K562 (cell line): Measurements from ENCODE around the gene IL10RB. TPM values are rescaled to one million over a fixed set of nuclear protein-coding genes. Genes with fewer than 3 reads are reported as not detected.

Experiments used
- EP400 ChIP-seq: fragments of 450-650 bp; IDR thresholded peaks from 2 replicates; pipeline ENCODE4 v1.6.1; 2017; ENCODE audit warnings: antibody characterized with exemption, mild to moderate bottlenecking, moderate library complexity
- FOXJ2 ChIP-seq: fragments of 200-800 bp; sonication (Bioruptor generic); IDR thresholded peaks from 2 replicates; pipeline ENCODE4 v1.6.1; 2016; ENCODE audit warnings: missing genetic modification characterization, missing compliant biosample characterization
- FOXP1 ChIP-seq: sonication (generic); formaldehyde crosslinking; IDR thresholded peaks from 2 replicates; pipeline ENCODE4 v1.8.0; 2022; ENCODE audit warnings: mild to moderate bottlenecking, missing genetic modification reagents
- HDAC6 ChIP-seq: IDR thresholded peaks from 2 replicates; pipeline ENCODE4 v1.6.1; 2012; ENCODE audit warnings: low read depth, mild to moderate bottlenecking, control low read depth, inconsistent platforms, low read length, moderate library complexity
- JUNB ChIP-seq: fragments of 450-650 bp; formaldehyde crosslinking; conservative IDR thresholded peaks from 2 replicates; pipeline ENCODE4 v1.4.0; 2020; ENCODE audit warnings: mild to moderate bottlenecking
- NR4A1 ChIP-seq, 2 experiments: fragments of 250-450 bp in 1 of 2; fragments of 450-650 bp in 1 of 2; sonication (Bioruptor Pico) in 1 of 2; IDR thresholded peaks; 2 replicates each; pipeline versions ENCODE4 v1.4.0 to v1.6.1; 2016 to 2020; ENCODE audit warnings: mild to moderate bottlenecking in 2 of 2, missing compliant biosample characterization in 1 of 2, missing genetic modification characterization in 1 of 2, moderate library complexity in 1 of 2
- NRF1 ChIP-seq, 2 experiments: fragments of 450-650 bp; IDR thresholded peaks in 1 of 2; conservative IDR thresholded peaks in 1 of 2; 2 replicates each; pipeline ENCODE4 v1.6.1; 2014; ENCODE audit warnings: mild to moderate bottlenecking in 2 of 2
- PHF21A ChIP-seq: fragments of 450-650 bp; IDR thresholded peaks from 2 replicates; pipeline ENCODE4 v1.6.1; 2017; ENCODE audit warnings: low read depth, borderline replicate concordance
- RBFOX2 ChIP-seq: fragments of 200-400 bp; formaldehyde crosslinking; IDR thresholded peaks from 2 replicates; pipeline ENCODE4 v1.6.1; 2017; ENCODE audit warnings: low read depth, mild to moderate bottlenecking, low read length, moderate library complexity
- RBM34 ChIP-seq: fragments of 200-400 bp; formaldehyde crosslinking; IDR thresholded peaks from 2 replicates; pipeline ENCODE4 v1.6.1; 2018; ENCODE audit warnings: low read length, borderline replicate concordance; ENCODE audit not compliant: insufficient read depth
- SMARCE1 ChIP-seq: fragments of 450-650 bp; IDR thresholded peaks from 2 replicates; pipeline ENCODE4 v1.7.1; 2016; ENCODE audit warnings: mild to moderate bottlenecking
- SMC3 ChIP-seq: conservative IDR thresholded peaks from 2 replicates; pipeline ENCODE4 v1.6.1; 2011; ENCODE audit warnings: low read depth, low read length, improper control_type of control experiment; ENCODE audit not compliant: insufficient read depth
- YBX1 ChIP-seq: fragments of 450-650 bp; IDR thresholded peaks from 2 replicates; pipeline ENCODE4 v1.7.1; 2016; ENCODE audit warnings: mild to moderate bottlenecking
- ZNF518B ChIP-seq: fragments of 250-450 bp; sonication (Bioruptor Pico); IDR thresholded peaks from 2 replicates; pipeline ENCODE4 v1.5.0; 2021; ENCODE audit warnings: mild to moderate bottlenecking, moderate library complexity
- ZNF707 ChIP-seq: fragments of 250-450 bp; sonication (Bioruptor Pico); conservative IDR thresholded peaks from 2 replicates; pipeline ENCODE4 v1.8.0; 2022; ENCODE audit warnings: inconsistent platforms, mild to moderate bottlenecking, moderate library complexity
- polyA plus RNA-seq, 8 experiments: library from polyadenylated mRNA; depleted of rRNA in 4 of 8; stranded (reverse) in 5 of 8; unstranded in 3 of 8; fragments of >200 nt; fragmentation: Nextera tagmentation in 2 of 8; fragmentation: Illumina TruSeq in 1 of 8; extraction: Ambion mirVana in 2 of 8; extraction: Trizol in 1 of 8; gene quantifications; 2 replicates each; pipeline versions ENCODE4 v1.2.1 to v1.2.3, GENCODE V29; 2011 to 2014; ENCODE audit warnings: inconsistent platforms in 1 of 8, missing spikeins in 1 of 8
- total RNA-seq, 7 experiments: library from RNA; depleted of rRNA in 6 of 7; stranded (reverse); fragments of >200 nt in 6 of 7; fragmentation: Illumina TruSeq in 2 of 7; extraction: Trizol in 2 of 7; gene quantifications; 2 replicates each; pipeline versions ENCODE4 v1.2.1 to v1.2.3, GENCODE V29; 2011 to 2021; ENCODE audit warnings: low replicate concordance in 1 of 7
- TF ChIP-seq, protein P1 (sequence below): fragments of 200-800 bp; sonication (Bioruptor generic); IDR thresholded peaks from 2 replicates; pipeline ENCODE4 v1.6.1; 2017; ENCODE audit warnings: missing genetic modification characterization, missing compliant biosample characterization
- TF ChIP-seq, protein P2 (sequence below): fragments of 450-650 bp; IDR thresholded peaks from 2 replicates; pipeline ENCODE4 v1.6.1; 2016; ENCODE audit warnings: mild to moderate bottlenecking
- TF ChIP-seq, protein P3 (sequence below): fragments of 200-400 bp; formaldehyde crosslinking; IDR thresholded peaks from 2 replicates; pipeline ENCODE4 v1.6.1; 2017; ENCODE audit warnings: mild to moderate bottlenecking, low read depth, low read length, moderate library complexity

The IL10RB gene
- total and polyA plus RNA-seq, 9 of the 15 experiments (the other 6 are each of a cell fraction or from before 2014, with no cell fraction given): 10.9 to 33.8 (median 23.0) TPM

GRCh38 chr21:33266050-33266788, at the start of gene IL10RB (continued):
- TF ChIP-seq, protein P1, sequence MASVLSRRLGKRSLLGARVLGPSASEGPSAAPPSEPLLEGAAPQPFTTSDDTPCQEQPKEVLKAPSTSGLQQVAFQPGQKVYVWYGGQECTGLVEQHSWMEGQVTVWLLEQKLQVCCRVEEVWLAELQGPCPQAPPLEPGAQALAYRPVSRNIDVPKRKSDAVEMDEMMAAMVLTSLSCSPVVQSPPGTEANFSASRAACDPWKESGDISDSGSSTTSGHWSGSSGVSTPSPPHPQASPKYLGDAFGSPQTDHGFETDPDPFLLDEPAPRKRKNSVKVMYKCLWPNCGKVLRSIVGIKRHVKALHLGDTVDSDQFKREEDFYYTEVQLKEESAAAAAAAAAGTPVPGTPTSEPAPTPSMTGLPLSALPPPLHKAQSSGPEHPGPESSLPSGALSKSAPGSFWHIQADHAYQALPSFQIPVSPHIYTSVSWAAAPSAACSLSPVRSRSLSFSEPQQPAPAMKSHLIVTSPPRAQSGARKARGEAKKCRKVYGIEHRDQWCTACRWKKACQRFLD: peak; percentile 69; the same call in 1 of the 2 replicates
- TF ChIP-seq HDAC6: no peak
- TF ChIP-seq FOXP1 (CRISPR knock-in tag): no peak
- no peak for TF ChIP-seq RBM34
- TF ChIP-seq PHF21A: no peak
- peak in 1 of 2 experiments; percentile 13; a peak in 1 of 4 replicates for TF ChIP-seq NRF1 (conservative IDR thresholded peaks at IDR 0.05 in 1 of 2, IDR thresholded peaks at IDR 0.05 in 1 of 2)
- no peak for TF ChIP-seq SMC3
- TF ChIP-seq, protein P2, sequence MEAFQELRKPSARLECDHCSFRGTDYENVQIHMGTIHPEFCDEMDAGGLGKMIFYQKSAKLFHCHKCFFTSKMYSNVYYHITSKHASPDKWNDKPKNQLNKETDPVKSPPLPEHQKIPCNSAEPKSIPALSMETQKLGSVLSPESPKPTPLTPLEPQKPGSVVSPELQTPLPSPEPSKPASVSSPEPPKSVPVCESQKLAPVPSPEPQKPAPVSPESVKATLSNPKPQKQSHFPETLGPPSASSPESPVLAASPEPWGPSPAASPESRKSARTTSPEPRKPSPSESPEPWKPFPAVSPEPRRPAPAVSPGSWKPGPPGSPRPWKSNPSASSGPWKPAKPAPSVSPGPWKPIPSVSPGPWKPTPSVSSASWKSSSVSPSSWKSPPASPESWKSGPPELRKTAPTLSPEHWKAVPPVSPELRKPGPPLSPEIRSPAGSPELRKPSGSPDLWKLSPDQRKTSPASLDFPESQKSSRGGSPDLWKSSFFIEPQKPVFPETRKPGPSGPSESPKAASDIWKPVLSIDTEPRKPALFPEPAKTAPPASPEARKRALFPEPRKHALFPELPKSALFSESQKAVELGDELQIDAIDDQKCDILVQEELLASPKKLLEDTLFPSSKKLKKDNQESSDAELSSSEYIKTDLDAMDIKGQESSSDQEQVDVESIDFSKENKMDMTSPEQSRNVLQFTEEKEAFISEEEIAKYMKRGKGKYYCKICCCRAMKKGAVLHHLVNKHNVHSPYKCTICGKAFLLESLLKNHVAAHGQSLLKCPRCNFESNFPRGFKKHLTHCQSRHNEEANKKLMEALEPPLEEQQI: no peak
- TF ChIP-seq ZNF518B (CRISPR knock-in tag): no peak
- no peak for TF ChIP-seq NR4A1 (CRISPR knock-in tag; IDR thresholded peaks at IDR 0.05)
- no peak for TF ChIP-seq NR4A1 (tag; IDR thresholded peaks at IDR 0.05)
- TF ChIP-seq JUNB (CRISPR knock-in tag): no peak
- no peak for TF ChIP-seq ZNF707 (CRISPR knock-in tag)
- TF ChIP-seq RBFOX2: peak; percentile 82
- no peak for TF ChIP-seq FOXJ2 (tag)
- no peak for TF ChIP-seq SMARCE1
- TF ChIP-seq, protein P3, sequence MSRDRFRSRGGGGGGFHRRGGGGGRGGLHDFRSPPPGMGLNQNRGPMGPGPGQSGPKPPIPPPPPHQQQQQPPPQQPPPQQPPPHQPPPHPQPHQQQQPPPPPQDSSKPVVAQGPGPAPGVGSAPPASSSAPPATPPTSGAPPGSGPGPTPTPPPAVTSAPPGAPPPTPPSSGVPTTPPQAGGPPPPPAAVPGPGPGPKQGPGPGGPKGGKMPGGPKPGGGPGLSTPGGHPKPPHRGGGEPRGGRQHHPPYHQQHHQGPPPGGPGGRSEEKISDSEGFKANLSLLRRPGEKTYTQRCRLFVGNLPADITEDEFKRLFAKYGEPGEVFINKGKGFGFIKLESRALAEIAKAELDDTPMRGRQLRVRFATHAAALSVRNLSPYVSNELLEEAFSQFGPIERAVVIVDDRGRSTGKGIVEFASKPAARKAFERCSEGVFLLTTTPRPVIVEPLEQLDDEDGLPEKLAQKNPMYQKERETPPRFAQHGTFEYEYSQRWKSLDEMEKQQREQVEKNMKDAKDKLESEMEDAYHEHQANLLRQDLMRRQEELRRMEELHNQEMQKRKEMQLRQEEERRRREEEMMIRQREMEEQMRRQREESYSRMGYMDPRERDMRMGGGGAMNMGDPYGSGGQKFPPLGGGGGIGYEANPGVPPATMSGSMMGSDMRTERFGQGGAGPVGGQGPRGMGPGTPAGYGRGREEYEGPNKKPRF: no peak
- 0 out of 2 replicates have a peak, but pooled peaks have one; percentile 34 for TF ChIP-seq EP400
- no peak for TF ChIP-seq YBX1
